ENCODE measurements around the gene ZNF160. TPM values are rescaled to one million over a fixed set of nuclear protein-coding genes. Genes with fewer than 3 reads are reported as not detected.

The ZNF160 gene
- polyA plus RNA-seq, 1 of the 3 experiments (the other 2 are of a cell fraction) = 10.1 TPM

DNA sequence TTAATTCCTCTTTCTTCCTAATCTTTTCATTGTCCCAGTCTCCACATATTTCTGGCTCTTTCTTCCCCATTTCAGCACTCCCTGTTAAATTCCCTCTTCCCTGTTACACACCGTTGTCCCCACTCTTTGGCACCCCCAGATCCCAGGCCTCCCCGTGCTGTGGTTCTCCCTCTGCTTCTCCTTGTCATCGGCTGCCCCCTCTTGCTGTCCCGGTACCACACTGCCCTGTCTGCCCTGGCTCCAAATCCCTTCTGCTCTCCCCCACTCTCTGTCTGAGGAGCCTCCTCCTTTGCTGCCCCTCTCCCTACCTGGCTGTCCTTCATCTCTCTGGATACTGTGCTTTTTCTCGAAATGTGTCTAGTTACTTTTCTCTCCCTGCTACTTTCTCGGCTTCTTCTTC, 28.5 kb upstream of the ZNF160 start:
- peak; percentile 27 for DNase-seq
- H4K20me1 ChIP-seq (ENCODE audit: insufficient read depth) = no peaks in the 10 kb centered on the region
- no peaks in the 10 kb centered on the region for H3F3A ChIP-seq (replicated peaks; ENCODE audit: insufficient read depth)
- H3K4me1 ChIP-seq (ENCODE audit: control insufficient read depth in 1 of 2, insufficient read depth in 2 of 2, low read depth in 1 of 2, low read length in 1 of 2) = peaks cover 0 to 5% of the 10 kb centered on the region in 2 experiments; a peak in 1 of 4 replicates
- H3K27me3 ChIP-seq (ENCODE audit: insufficient read depth) = no peaks in the 10 kb centered on the region
- WGBS (ENCODE audit: low lambda C conversion rate) = 48% methylated on average over 6 of the region's 6 CpGs
- peak overlapping the region; percentile 54 to 61; a peak in 2 of 4 replicates for H3K4me3 ChIP-seq (ENCODE audit: low read depth in 2 of 2, low read length in 1 of 2)
- H3K27ac ChIP-seq (ENCODE audit: low read depth in 2 of 2, low read length in 1 of 2) = no peak overlapping the region
- H2AFZ ChIP-seq (ENCODE audit: low read depth) = no peak overlapping the region
- no peaks in the 10 kb centered on the region for H3K36me3 ChIP-seq (replicated peaks in 1 of 2; ENCODE audit: control insufficient read depth in 1 of 2, insufficient read depth in 2 of 2, low read length in 1 of 2)
- H3K79me2 ChIP-seq (ENCODE audit: insufficient read depth) = no peaks in the 10 kb centered on the region
- H3K9me2 ChIP-seq = no peaks in the 10 kb centered on the region
- CTCF ChIA-PET = no interaction called here
- TF ChIP-seq CHD2 (IDR thresholded peaks at IDR 0.05; ENCODE audit: low read length, partially characterized antibody) = no peak
- peak overlapping the region; percentile 44; the same call in 1 of the 2 replicates for H3K4me2 ChIP-seq
- POLR2A ChIA-PET = no interaction called here
- no peak overlapping the region for H3K9ac ChIP-seq
- H3K9me3 ChIP-seq = no peaks in the 10 kb centered on the region; the same call in 1 of the 2 replicates

DNA sequence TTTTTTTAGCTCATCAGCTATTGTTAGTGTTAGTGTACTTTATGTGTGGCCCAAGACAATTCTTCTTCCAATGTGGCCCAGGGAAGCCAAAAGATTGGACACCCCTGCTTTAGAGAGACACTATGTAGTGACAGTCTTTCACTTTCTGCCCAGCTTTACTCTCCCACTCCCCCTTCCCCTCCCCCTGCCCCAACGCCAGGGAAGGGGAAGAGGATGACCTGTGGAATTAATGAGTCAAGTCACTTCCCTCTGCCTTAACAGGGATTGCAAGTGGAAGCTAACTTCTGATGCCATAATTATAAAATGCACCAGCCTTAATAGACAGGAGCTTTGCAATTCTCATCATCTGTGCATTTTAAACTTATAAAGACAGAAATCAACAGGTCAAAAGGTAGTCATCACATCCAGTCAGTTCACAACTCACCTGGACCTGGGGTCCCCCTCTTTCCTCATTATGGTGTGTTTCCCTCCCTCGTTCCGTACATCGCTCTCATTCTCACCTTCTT, 27.9 kb upstream of the ZNF160 start:
- Histone ChIP-seq H3K27ac (ENCODE audit: low read depth in 2 of 2, low read length in 1 of 2) (no peak overlapping the region), H3K4me3 (ENCODE audit: low read depth in 2 of 2, low read length in 1 of 2) (no peak overlapping the region), H3K4me2 (no peak overlapping the region), H4K20me1 (ENCODE audit: insufficient read depth) (no peaks in the 10 kb centered on the region), H3F3A (replicated peaks; ENCODE audit: insufficient read depth) (no peaks in the 10 kb centered on the region), H3K9me3 (no peaks in the 10 kb centered on the region; the same call in 1 of the 2 replicates), H3K79me2 (ENCODE audit: insufficient read depth) (no peaks in the 10 kb centered on the region), H3K27me3 (ENCODE audit: insufficient read depth) (no peaks in the 10 kb centered on the region), H3K9ac (no peak overlapping the region), H3K9me2 (no peaks in the 10 kb centered on the region), H3K4me1 (ENCODE audit: control insufficient read depth in 1 of 2, insufficient read depth in 2 of 2, low read depth in 1 of 2, low read length in 1 of 2) (peaks cover 0 to 5% of the 10 kb centered on the region in 2 experiments; a peak in 1 of 4 replicates), H3K36me3 (replicated peaks in 1 of 2; ENCODE audit: control insufficient read depth in 1 of 2, insufficient read depth in 2 of 2, low read length in 1 of 2) (no peaks in the 10 kb centered on the region), H2AFZ (ENCODE audit: low read depth) (no peak overlapping the region)
- no peak for DNase-seq
- ChIA-PET POLR2A (no interaction called here), CTCF (no interaction called here)
- WGBS (ENCODE audit: low lambda C conversion rate) = 90% methylated on average over 3 of the region's 4 CpGs
- TF ChIP-seq GATA2 (CRISPR knock-in tag; IDR thresholded peaks at IDR 0.05) = no peak
- TF ChIP-seq RFX5 (IDR thresholded peaks at IDR 0.05; ENCODE audit: low read length) = no peak
- TF ChIP-seq TCF12 (IDR thresholded peaks at IDR 0.05) = no peak
- TF ChIP-seq SMC3 (IDR thresholded peaks at IDR 0.05; ENCODE audit: low read depth, low read length) = no peak
- TF ChIP-seq FOXJ3 (CRISPR knock-in tag; IDR thresholded peaks at IDR 0.05) = no peak
- TF ChIP-seq, protein P1, sequence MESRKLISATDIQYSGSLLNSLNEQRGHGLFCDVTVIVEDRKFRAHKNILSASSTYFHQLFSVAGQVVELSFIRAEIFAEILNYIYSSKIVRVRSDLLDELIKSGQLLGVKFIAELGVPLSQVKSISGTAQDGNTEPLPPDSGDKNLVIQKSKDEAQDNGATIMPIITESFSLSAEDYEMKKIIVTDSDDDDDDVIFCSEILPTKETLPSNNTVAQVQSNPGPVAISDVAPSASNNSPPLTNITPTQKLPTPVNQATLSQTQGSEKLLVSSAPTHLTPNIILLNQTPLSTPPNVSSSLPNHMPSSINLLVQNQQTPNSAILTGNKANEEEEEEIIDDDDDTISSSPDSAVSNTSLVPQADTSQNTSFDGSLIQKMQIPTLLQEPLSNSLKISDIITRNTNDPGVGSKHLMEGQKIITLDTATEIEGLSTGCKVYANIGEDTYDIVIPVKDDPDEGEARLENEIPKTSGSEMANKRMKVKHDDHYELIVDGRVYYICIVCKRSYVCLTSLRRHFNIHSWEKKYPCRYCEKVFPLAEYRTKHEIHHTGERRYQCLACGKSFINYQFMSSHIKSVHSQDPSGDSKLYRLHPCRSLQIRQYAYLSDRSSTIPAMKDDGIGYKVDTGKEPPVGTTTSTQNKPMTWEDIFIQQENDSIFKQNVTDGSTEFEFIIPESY (IDR thresholded peaks at IDR 0.05; ENCODE audit: borderline replicate concordance, low read depth) = no peak
- TF ChIP-seq NRF1 (IDR thresholded peaks at IDR 0.05; ENCODE audit: low read depth, low read length) = no peak
- TF ChIP-seq, protein P2, sequence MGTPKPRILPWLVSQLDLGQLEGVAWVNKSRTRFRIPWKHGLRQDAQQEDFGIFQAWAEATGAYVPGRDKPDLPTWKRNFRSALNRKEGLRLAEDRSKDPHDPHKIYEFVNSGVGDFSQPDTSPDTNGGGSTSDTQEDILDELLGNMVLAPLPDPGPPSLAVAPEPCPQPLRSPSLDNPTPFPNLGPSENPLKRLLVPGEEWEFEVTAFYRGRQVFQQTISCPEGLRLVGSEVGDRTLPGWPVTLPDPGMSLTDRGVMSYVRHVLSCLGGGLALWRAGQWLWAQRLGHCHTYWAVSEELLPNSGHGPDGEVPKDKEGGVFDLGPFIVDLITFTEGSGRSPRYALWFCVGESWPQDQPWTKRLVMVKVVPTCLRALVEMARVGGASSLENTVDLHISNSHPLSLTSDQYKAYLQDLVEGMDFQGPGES (IDR thresholded peaks at IDR 0.05; ENCODE audit: low read depth, low read length) = no peak
- TF ChIP-seq MEF2A (IDR thresholded peaks at IDR 0.05; ENCODE audit: borderline replicate concordance, low read depth) = no peak
- TF ChIP-seq GABPA (IDR thresholded peaks at IDR 0.05; ENCODE audit: low read depth) = no peak
- TF ChIP-seq, protein P3, sequence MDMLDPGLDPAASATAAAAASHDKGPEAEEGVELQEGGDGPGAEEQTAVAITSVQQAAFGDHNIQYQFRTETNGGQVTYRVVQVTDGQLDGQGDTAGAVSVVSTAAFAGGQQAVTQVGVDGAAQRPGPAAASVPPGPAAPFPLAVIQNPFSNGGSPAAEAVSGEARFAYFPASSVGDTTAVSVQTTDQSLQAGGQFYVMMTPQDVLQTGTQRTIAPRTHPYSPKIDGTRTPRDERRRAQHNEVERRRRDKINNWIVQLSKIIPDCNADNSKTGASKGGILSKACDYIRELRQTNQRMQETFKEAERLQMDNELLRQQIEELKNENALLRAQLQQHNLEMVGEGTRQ (IDR thresholded peaks at IDR 0.05; ENCODE audit: borderline replicate concordance, low read depth, low read length) = no peak
- no peak for TF ChIP-seq CHD2 (IDR thresholded peaks at IDR 0.05; ENCODE audit: low read length, partially characterized antibody)
- TF ChIP-seq RAD21 (IDR thresholded peaks at IDR 0.05; ENCODE audit: low read length) = no peak

All from SK-N-SH (cell line).